ENCODE measurements around the gene DCPS.
"Not testable (repeated sequence)": the region's sequence is repeated elsewhere in the genome, so short reads cannot be mapped to it uniquely, and the experiment has no call there.

Gene DCPS

GRCh38 chr11:126290887-126291286 lies 13.0 kb upstream of the DCPS start:
- no peak for DNase-seq (ENCODE audit: low spot score)

- DNase-seq (ENCODE audit: low spot score), result no peak
These were observed 10.1 kb upstream of the DCPS start for GRCh38 chr11:126293726-126294125.

GRCh38 chr11:126297004-126297403 lies 6.9 kb upstream of the DCPS start:
- no peak for DNase-seq (ENCODE audit: low spot score)

- DNase-seq (ENCODE audit: low spot score), result no peak
These were observed 706 bp downstream of the DCPS start for GRCh38 chr11:126304457-126305075.

GRCh38 chr11:126305699-126306098 lies 1.8 kb downstream of the DCPS start:
- no peak for DNase-seq (ENCODE audit: low spot score)

GRCh38 chr11:126307706-126308105 lies 3.8 kb downstream of the DCPS start:
- DNase-seq (ENCODE audit: low spot score), result peak; percentile 38

- DNase-seq (ENCODE audit: low spot score), result no peak
These were observed 4.4 kb downstream of the DCPS start for GRCh38 chr11:126308271-126308671.

- not testable (repeated sequence) for DNase-seq (ENCODE audit: low spot score)
These were observed 4.9 kb downstream of the DCPS start for GRCh38 chr11:126308771-126309170.

- DNase-seq (ENCODE audit: low spot score), result peak; percentile 78
These were observed 6.5 kb downstream of the DCPS start for GRCh38 chr11:126310200-126310991.

- no peak for DNase-seq (ENCODE audit: low spot score)
These were observed 7.1 kb downstream of the DCPS start for GRCh38 chr11:126310992-126311310.

- no peak for DNase-seq (ENCODE audit: low spot score)
These were observed 7.8 kb downstream of the DCPS start for GRCh38 chr11:126311401-126312291.

- DNase-seq (ENCODE audit: low spot score), result no peak
These were observed 9.1 kb downstream of the DCPS start for GRCh38 chr11:126312961-126313360.

- DNase-seq (ENCODE audit: low spot score), result no peak
These were observed 10.0 kb downstream of the DCPS start for GRCh38 chr11:126313826-126314225.

- no peak for DNase-seq (ENCODE audit: low spot score)
These were observed 13.5 kb downstream of the DCPS start for GRCh38 chr11:126317432-126317755.

GRCh38 chr11:126317756-126318573 lies 14.1 kb downstream of the DCPS start:
- no peak for DNase-seq (ENCODE audit: low spot score)

GRCh38 chr11:126318574-126319373 lies 14.9 kb downstream of the DCPS start:
- no peak for DNase-seq (ENCODE audit: low spot score)

GRCh38 chr11:126319374-126319740 lies 15.5 kb downstream of the DCPS start:
- no peak for DNase-seq (ENCODE audit: low spot score)

- no peak for DNase-seq (ENCODE audit: low spot score)
These were observed 19.1 kb downstream of the DCPS start for GRCh38 chr11:126322996-126323395.

- DNase-seq (ENCODE audit: low spot score), result no peak
These were observed 23.6 kb downstream of the DCPS start for GRCh38 chr11:126327281-126328000.

- no peak for DNase-seq (ENCODE audit: low spot score)
These were observed 24.1 kb downstream of the DCPS start for GRCh38 chr11:126328001-126328390.

GRCh38 chr11:126328444-126328843 lies 24.6 kb downstream of the DCPS start:
- DNase-seq (ENCODE audit: low spot score), result no peak
